OCI-LY3 (cell line): ENCODE results near the gene DENND2A.

ENCODE experiments used
- H2AFZ ChIP-seq: fragments of 200-600, 300-600 bp; shearing (Covaris generic); 2 replicates; pipeline ENCODE4 v1.6.0; 2014; ENCODE audit warnings: antibody characterized with exemption, low read depth, low read length
- H3K27ac ChIP-seq: fragments of 200-600, 300-600 bp; sonication (generic); 2 replicates; pipeline ENCODE4 v1.5.1; 2014; ENCODE audit warnings: mild to moderate bottlenecking, low read length, moderate library complexity, mixed read lengths
- H3K27me3 ChIP-seq: fragments of 200-600, 300-600 bp; sonication (generic); 2 replicates; pipeline ENCODE4 v1.6.1; 2014; ENCODE audit warnings: low read depth, low read length, mixed read lengths
- H3K36me3 ChIP-seq: fragments of 200-600, 300-600 bp; sonication (generic); replicated peaks from 2 replicates; pipeline ENCODE3; 2014; ENCODE audit warnings: low read depth, low read length, mixed read lengths
- H3K4me1 ChIP-seq: fragments of 300-600, 200-600 bp; sonication (generic); 2 replicates; pipeline ENCODE4 v1.6.1; 2014; ENCODE audit warnings: low read length, mixed read lengths
- H3K4me2 ChIP-seq: fragments of 200-600, 300-600 bp; sonication (generic); 2 replicates; pipeline ENCODE4 v1.6.1; 2014; ENCODE audit warnings: low read length, mixed read lengths
- H3K4me3 ChIP-seq: fragments of 300-600, 200-600 bp; sonication (generic); 2 replicates; pipeline ENCODE4 v1.5.1; 2014; ENCODE audit warnings: antibody characterized with exemption, mild to moderate bottlenecking, low read length, moderate library complexity
- H3K79me2 ChIP-seq: fragments of 300-600, 200-600 bp; shearing (Covaris generic); 2 replicates; pipeline ENCODE4 v1.6.1; 2014; ENCODE audit warnings: mild to moderate bottlenecking, low read length, mixed read lengths
- H3K9ac ChIP-seq: fragments of 300-600, 200-600 bp; shearing (Covaris generic); 2 replicates; pipeline ENCODE4 v1.6.0; 2014; ENCODE audit warnings: mild to moderate bottlenecking, low read length, moderate library complexity
- H3K9me3 ChIP-seq: fragments of 200-600, 300-600 bp; shearing (Covaris generic); 2 replicates; pipeline ENCODE4 v1.6.1; 2014; ENCODE audit warnings: low read length, mixed read lengths; ENCODE audit not compliant: insufficient read depth
- H4K20me1 ChIP-seq: fragments of 200-600, 300-600 bp; sonication (generic); 2 replicates; pipeline ENCODE4 v1.6.1; 2016; ENCODE audit warnings: low read length, mixed read lengths; ENCODE audit not compliant: insufficient read depth
- EZH2phosphoT487 ChIP-seq: fragments of 200-600 bp; shearing (Covaris generic); IDR thresholded peaks from 2 replicates; pipeline ENCODE4 v1.6.1; 2018; ENCODE audit warnings: antibody characterized with exemption, mixed run types, low read depth
- TF ChIP-seq, protein P1 (sequence below): fragments of 200-600, 300-600 bp; sonication (generic); IDR thresholded peaks from 2 replicates; pipeline ENCODE4 v1.5.1; 2014; ENCODE audit warnings: antibody characterized with exemption, low read length, low read depth

DENND2A gene

GRCh38 chr7:140594131-140594691 is 46.4 kb downstream of the DENND2A start:
- H2AFZ ChIP-seq: no peak overlapping the region
- peak overlapping the region; percentile 57; the same call in 1 of the 2 replicates for H3K4me2 ChIP-seq
- peaks cover 9% of the 10 kb centered on the region for H3K4me1 ChIP-seq
- no peaks in the 10 kb centered on the region for H3K9me3 ChIP-seq
- H3K27me3 ChIP-seq: peaks cover 25% of the 10 kb centered on the region
- TF ChIP-seq, protein P1, sequence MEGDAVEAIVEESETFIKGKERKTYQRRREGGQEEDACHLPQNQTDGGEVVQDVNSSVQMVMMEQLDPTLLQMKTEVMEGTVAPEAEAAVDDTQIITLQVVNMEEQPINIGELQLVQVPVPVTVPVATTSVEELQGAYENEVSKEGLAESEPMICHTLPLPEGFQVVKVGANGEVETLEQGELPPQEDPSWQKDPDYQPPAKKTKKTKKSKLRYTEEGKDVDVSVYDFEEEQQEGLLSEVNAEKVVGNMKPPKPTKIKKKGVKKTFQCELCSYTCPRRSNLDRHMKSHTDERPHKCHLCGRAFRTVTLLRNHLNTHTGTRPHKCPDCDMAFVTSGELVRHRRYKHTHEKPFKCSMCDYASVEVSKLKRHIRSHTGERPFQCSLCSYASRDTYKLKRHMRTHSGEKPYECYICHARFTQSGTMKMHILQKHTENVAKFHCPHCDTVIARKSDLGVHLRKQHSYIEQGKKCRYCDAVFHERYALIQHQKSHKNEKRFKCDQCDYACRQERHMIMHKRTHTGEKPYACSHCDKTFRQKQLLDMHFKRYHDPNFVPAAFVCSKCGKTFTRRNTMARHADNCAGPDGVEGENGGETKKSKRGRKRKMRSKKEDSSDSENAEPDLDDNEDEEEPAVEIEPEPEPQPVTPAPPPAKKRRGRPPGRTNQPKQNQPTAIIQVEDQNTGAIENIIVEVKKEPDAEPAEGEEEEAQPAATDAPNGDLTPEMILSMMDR: no peak
- H3K36me3 ChIP-seq: no peaks in the 10 kb centered on the region
- H4K20me1 ChIP-seq: no peaks in the 10 kb centered on the region
- no peaks in the 10 kb centered on the region for H3K79me2 ChIP-seq
- no peak overlapping the region for H3K4me3 ChIP-seq
- H3K27ac ChIP-seq: no peak overlapping the region
- no peak overlapping the region for H3K9ac ChIP-seq

DNA sequence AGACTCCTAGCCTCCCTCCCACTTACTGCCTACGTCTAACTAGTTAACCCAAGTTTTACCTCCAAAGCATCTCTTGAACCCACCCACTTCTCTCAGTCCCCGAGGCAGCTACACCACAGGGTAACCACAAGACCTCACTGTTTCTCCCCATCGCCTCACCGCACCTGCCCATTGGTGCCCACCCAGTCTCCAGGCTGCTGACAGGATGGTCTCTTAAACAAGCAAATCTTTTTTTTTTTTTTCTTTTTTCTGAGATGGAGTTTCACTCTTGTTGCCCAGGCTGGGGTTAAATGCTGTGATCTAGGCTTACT is 47.0 kb downstream of the DENND2A start:
- Histone ChIP-seq H4K20me1 (no peaks in the 10 kb centered on the region), H3K4me3 (peak overlapping the region; percentile 31; the same call in 1 of the 2 replicates), H3K9me3 (no peaks in the 10 kb centered on the region), H3K27me3 (peaks cover 25% of the 10 kb centered on the region), H3K4me1 (peaks cover 9% of the 10 kb centered on the region), H2AFZ (peak overlapping the region; percentile 97), H3K9ac (no peak overlapping the region), H3K4me2 (peak overlapping the region; percentile 57), H3K79me2 (no peaks in the 10 kb centered on the region), H3K27ac (no peak overlapping the region), H3K36me3 (no peaks in the 10 kb centered on the region)
- TF ChIP-seq, protein P1: no peak
- TF ChIP-seq EZH2phosphoT487: no peak

DNA sequence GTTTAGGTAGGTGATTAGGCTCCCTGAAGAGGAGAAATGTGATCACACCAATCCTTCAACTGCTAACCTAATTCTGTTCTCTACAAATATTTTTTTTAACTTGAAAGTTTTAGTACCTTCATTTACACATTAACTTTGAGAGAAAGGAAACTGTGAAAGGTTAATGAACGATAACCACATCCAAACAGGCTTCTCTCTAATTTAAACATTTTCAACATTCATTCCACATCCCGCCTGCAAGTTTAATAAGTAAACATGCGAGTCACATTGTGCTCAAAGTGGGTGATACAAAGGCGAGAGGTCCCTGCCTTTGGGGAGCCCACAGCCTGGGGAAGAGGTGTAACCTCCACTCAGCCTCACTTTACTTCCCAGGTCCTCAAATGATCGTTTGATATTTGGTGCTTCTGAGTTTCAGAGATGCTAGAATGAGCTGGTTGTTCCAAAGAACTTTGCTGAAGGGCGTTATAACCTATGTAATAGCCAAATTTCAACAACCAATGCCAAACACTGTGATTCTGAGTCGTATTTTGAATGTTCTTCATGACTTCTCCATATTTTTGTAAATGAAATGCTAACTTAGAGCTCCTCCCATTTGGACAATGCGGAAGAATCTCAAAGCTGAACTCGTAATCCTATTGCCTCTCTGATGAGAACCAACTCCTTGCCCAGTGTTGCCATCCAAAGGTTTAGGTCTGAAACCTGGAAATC is 47.5 kb downstream of the DENND2A start:
- H3K79me2 ChIP-seq: no peaks in the 10 kb centered on the region

GRCh38 chr7:140591180-140591902 is 49.3 kb downstream of the DENND2A start:
- peaks cover 13% of the 10 kb centered on the region for H3K27me3 ChIP-seq
- H3K27ac ChIP-seq: no peak overlapping the region
- H3K79me2 ChIP-seq: no peaks in the 10 kb centered on the region
- H3K4me1 ChIP-seq: peaks cover 9% of the 10 kb centered on the region
- no peak for TF ChIP-seq EZH2phosphoT487
- TF ChIP-seq, protein P1: no peak
- no peak overlapping the region for H2AFZ ChIP-seq
- no peak overlapping the region for H3K4me3 ChIP-seq
- H3K9ac ChIP-seq: no peak overlapping the region
- H3K4me2 ChIP-seq: no peak overlapping the region
- H3K36me3 ChIP-seq: no peaks in the 10 kb centered on the region
- no peaks in the 10 kb centered on the region for H3K9me3 ChIP-seq
- no peaks in the 10 kb centered on the region for H4K20me1 ChIP-seq

More for the DNA sequence above, 47.5 kb downstream of the DENND2A start:
- peaks cover 9% of the 10 kb centered on the region for H3K4me1 ChIP-seq
- no peaks in the 10 kb centered on the region for H3K36me3 ChIP-seq
- peak overlapping the region; percentile 57 for H3K4me2 ChIP-seq
- peak overlapping the region; percentile 97 for H2AFZ ChIP-seq
- no peak overlapping the region for H3K9ac ChIP-seq
- H3K4me3 ChIP-seq: peak overlapping the region; percentile 31; the same call in 1 of the 2 replicates
- H3K9me3 ChIP-seq: no peaks in the 10 kb centered on the region
- no peak for TF ChIP-seq EZH2phosphoT487
- H3K27ac ChIP-seq: no peak overlapping the region
- peaks cover 25% of the 10 kb centered on the region for H3K27me3 ChIP-seq
- no peaks in the 10 kb centered on the region for H4K20me1 ChIP-seq
